CD4-positive, alpha-beta T cell treated with Interferon gamma for 1 hour (primary cell): ENCODE results near the gene ZNF775.

Experiments
- DNase-seq: peaks from one replicate; pipeline ENCODE4 v3.0.0-alpha.2; 2020

Gene ZNF775

DNA sequence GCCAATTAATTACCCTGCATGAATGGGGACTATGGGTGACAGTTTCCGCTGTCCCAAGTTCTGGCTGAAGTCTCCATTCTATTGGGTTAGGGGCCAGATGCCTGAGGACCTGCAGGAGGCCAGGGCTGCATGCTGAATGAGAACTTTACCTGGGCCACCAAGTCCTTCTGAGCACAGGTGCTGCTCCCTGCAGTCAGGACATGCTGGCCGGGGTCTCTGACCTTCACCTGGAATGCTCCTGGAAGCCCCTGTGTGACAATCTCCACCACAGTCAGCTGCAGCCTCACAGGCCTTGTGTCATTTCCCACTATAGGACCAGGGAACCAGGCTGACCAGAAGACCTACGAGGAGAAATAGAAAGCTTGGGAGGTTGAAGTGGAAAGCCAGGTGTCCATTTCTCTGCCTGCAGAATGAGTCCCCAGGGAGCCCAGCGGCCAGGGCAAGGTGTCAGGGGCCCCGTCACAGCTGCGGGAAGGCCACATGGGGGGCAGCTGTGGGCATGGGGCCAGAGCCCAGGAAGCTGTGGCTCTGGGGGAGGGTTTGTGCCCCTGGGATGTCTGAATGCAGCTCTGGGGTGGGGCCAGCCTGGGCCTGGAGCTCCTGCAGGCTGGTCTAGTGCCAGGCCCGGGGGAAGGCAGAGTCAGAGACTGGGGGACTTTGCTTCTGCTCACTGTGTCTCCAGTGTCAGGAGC, 65.7 kb downstream of the ZNF775 start:
- DNase-seq, result no peak

DNA sequence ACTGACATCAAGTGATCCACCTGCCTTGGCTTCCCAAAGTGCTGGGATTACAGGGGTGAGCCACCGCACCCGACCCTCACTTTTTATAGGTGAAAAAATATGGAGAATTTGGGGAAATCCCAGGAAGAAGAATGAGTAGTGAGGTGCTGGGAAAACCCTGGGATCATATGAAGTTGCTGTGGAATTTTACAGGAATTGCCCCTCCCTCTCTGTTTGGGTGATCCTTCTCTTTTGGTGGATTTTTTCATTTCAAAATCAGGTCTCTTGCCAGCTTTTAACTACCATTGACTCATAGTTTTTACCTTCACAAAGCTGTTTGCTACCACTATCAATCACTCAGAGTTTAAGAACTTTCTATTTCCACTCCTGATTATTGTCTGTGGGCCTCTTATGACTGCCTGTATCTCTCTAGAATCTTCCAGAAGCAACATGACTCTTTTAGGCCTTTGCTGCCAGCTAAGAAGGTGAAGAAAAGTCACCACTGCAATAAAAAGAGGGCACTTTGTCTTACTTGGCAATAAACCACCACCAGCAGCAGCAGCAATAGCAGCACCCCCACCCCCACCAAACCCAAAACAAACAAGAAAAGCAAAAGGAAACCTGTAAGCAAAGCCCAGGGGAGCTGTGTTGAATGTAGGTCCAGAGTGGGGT, 67.3 kb downstream of the ZNF775 start:
- no peak for DNase-seq
